SH-SY5Y (cell line): Measurements from ENCODE around the gene FCAMR.

Experiments
- GATA2 ChIP-seq: IDR thresholded peaks from 2 replicates; pipeline ENCODE4 v1.6.1; 2011; ENCODE audit warnings: mild to moderate bottlenecking, low read depth, low read length
- GATA3 ChIP-seq: IDR thresholded peaks from 2 replicates; pipeline ENCODE4 v1.6.1; 2011; ENCODE audit warnings: low read depth, mild to moderate bottlenecking, low read length, moderate library complexity

The FCAMR gene

DNA sequence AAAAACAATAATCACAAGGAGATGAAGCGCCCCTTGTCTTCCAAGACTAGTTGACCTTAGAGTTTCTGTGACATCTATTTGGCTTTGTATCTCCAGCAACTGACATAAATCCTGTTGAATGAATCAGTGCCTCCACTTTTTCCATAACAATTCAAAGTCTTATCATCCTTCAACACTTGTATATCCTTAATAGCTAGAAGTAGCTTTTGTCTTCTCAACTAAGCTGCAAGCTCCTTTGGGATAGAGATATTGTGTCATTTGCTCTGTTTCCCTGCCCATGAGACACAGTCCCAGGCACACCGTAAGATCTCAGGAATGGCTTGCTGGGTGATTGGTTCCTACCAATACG is 29.7 kb downstream of the FCAMR start:
- TF ChIP-seq GATA3 (no peak), GATA2 (no peak)

GRCh38 chr1:206939841-206940587 is 30.2 kb downstream of the FCAMR start:
- no peak for TF ChIP-seq GATA3
- no peak for TF ChIP-seq GATA2

- TF ChIP-seq GATA3 (no peak), GATA2 (no peak)
Observed at GRCh38 chr1:206939131-206939530, 31.1 kb downstream of the FCAMR start.

- TF ChIP-seq GATA3, result no peak
- TF ChIP-seq GATA2, result no peak
Observed at GRCh38 chr1:206937425-206937824, 32.8 kb downstream of the FCAMR start.

DNA sequence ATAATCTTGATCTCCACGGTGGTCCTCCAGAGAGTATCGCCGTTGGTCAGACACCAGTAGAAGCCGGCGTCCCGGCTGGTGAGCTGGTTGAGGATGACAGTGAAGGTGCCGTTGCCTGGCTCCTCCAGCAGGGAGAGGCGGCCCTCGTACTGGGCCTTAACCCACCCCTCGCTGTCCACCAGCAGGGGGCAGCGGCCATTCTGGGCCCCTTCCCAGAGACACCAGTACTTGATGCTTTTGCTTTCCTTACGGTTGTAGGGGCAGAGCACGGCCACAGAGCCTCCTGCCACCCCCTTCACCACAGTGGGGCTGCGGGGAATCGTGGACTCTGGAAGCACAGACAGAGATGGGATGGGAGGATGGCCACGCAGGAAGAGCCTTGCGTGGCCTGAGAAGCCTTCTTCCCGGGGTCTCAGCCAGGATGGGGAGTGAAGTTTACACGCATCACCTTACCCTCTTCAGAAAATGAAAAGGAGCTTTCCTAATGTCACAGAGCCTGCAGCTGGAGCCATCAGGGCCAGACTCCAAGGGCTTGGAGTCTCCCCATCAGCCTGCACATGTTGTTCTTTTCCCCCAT is 34.7 kb downstream of the FCAMR start:
- no peak for TF ChIP-seq GATA3

DNA sequence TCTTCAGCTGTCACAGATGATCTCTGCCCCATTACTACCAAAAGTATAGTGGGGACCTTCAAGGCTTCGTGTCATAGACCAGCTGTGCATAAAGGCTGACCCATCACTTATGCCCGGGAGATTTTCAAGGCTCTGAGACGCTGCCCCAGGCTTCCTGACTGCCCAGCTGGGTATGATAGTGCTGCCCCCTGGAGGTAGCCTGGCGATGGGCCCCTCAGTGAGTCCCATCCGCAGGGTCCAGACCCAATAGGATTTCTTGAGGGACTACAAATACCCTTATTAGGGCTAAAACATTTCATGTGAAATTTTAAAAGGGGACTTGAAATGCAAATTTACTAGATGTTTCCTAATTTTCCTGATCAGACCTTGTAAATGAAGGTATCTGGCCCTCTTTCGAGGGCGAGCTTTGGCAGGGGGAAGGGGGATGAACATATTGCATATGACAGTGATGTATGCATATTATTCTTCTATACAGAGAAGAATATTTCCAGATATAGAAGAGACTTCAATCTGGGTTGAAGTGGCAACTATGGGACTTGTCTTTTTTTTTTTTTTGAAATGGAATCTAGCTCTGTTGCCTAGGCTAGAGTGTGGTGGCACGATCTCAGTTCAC is 36.8 kb downstream of the FCAMR start:
- TF ChIP-seq GATA3 (no peak), GATA2 (no peak)

GRCh38 chr1:206932177-206932576 is 38.1 kb downstream of the FCAMR start:
- TF ChIP-seq GATA2, result no peak
- TF ChIP-seq GATA3, result no peak

- TF ChIP-seq GATA2 (no peak), GATA3 (no peak)
Observed at GRCh38 chr1:206931709-206932108, 38.6 kb downstream of the FCAMR start.

DNA sequence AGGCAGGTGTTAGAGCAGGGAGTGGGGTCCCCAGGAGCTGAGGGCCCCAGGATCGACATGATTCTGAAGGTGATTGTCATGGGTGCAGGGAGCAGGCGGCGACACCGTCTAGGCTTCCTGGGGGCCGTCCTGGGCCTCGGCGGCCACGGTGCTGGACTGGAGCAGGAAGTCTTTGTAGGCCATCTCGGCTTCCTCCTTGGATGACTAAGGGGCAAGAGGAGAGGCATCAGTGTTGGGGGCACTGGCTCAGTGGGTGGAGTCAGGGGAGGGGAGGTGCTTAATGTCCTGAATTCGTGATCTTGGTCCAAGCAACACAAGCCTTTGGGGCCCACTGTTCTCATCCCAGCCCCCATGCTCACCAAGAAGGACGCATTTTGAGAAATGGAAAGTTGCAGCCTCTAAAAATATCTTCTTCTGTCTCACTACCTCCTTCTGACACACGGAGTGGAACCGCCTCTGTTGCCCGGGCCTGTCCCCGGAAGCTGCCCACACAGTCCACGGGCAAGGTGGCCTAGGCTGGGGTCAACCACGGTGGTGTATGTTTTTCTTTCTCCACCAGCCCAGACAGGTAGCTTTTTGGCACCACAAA is 40.0 kb downstream of the FCAMR start:
- TF ChIP-seq GATA3 (no peak), GATA2 (no peak)

DNA sequence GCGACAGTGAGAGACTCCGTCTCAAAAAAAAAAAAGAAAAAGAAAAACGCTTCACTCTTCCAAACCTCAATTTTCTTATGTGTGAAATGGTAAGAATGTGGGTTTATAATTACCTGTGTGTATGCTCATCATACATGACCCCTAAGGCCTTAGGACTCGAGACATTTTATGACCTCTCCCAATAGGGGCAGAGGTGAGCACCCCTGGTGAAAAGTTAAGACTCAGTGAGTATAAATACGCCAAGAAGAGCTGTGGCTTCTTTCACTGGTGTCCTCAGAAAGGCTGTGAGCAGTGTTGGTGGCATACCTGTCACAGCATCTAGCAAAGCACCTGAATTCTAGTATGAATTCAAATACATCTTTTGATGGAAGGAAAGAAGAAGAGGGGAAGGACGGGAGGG is 40.7 kb downstream of the FCAMR start:
- TF ChIP-seq GATA3 (no peak), GATA2 (no peak)

- TF ChIP-seq GATA2, result no peak
- no peak for TF ChIP-seq GATA3
Observed at GRCh38 chr1:206926286-206926685, 44.0 kb downstream of the FCAMR start.

- TF ChIP-seq GATA3 (no peak), GATA2 (no peak)
Observed at GRCh38 chr1:206925106-206925736, 45.0 kb downstream of the FCAMR start.

GRCh38 chr1:206924592-206925105 is 45.6 kb downstream of the FCAMR start:
- TF ChIP-seq GATA3 (no peak), GATA2 (no peak)
